ENCODE measurements around the gene CEBPB. TPM values are rescaled to one million over a fixed set of nuclear protein-coding genes. Genes with fewer than 3 reads are reported as not detected.

Gene CEBPB
- total RNA-seq, 1 donor from 2014 or later: 59.4 TPM

DNA sequence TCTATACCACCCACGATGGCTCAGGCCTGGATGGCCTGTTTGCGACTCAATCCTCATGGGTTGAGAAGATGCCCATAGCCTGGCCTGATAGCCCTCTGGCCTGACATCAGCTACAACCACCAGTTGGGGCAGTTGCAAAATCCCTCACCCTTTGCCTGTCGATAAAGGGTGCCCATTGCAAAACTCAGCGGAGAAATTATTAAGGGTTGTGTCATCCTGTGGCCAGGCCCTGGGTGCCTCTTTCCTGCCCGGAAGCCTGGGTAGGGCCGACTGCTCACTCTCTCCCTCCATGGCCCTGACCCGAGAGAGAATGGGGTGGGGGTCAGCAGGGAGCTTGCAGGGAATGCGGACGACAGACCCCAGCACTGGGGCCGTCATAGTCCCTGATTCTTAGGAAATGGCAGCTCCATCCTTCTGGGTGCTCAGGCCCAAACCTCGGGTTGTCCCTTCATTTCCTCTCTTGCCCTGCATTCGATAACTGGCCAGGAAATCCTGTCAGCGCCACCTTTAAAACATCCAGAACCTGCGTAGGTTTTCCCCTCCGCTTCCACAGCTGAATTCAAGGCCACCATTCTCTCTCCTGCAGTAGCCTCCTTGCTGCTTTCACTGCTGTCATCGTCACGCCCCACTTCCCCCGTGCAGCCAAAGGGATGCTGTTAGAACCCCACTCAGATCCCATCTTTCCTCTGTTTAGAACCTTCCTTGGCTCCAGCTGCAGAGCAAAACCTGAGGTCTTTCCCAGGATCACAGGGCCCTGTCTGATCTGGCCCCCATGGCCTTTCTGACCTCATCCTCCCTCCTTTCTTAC is 31.1 kb downstream of the CEBPB start:
- ATAC-seq: peak; percentile 28
- intact Hi-C loops (cut with micrococcal nuclease): no loop called here
- no peak for DNase-seq

DNA sequence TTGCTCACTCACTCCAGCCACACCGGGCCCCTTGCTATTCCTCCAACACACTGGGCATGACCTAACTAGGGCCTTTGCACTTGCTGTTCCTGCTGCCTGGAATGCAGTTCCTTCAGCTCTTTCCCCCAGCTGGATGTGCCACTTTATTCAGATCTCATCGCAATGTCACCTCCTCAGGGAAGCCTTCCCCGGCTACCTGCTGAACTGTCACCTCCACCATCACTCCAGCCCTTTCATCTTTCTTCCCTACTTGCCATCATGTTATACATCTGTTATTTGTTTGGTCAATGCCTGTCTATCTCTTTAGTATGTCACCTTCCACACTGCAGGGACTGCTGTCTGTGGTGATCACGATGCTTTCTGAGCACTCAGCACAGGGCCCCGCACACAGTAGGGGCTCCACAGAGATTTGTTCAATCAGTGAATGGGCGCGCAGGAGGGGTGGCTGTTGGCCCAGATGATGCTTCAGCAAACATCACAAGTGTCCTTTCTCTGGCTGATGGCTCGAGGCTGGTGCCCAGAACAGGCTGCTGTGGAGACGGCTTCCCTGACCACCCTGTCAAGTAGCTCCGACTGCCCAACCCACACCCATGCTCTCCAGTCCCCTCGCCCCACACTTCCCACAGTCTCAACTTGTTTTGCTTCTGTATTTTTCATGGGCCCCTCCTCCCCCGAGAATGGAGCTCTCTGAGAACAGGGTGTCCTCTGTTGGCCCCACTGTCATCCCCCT is 31.8 kb downstream of the CEBPB start:
- DNase-seq (no peak), ATAC-seq (no peak)
- intact Hi-C loops (cut with micrococcal nuclease): no loop called here

DNA sequence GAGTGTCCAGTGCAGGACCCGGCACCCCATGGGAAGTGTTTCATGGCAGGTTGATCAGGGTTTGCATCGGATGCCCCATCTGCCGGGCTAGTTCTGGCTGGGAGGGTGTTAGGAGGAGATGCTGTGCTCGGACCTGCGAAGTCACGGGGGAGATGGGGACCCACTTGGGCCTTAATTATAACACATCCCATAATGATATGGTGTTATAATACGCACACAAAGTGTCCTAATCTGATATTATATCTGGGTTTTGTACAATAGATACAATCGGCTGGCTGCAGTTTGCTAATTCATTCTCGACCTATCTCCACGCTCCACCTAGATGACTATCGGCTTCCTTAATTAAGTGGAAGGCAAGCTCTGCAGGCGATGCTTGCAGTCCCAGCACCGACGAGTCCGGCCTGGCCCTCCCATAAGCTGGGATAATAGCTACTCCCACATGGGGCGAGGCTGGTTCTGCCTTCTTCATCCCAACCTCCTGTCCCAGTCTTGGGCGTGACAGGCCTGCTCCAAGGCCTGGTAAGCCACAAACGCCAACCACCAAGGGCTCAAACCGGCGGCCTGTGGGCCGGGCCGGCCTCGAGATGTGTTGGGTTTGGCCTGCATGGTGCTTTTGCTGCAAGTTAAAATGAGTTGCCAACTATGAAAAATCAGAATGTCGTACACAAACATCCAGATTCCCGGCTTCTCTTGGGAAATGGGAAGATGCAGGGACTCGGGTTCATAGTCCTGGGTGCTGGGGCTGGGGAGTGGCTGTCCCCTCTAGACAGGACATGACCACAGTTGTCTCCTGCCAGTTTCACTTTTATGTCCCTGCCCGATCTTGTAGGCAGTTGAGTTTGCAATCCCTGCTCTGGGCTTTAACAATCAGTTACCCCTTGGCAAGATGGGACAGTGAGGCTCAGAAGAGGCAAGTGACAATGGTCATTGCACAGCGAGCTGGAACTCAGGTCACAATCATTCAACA is 32.7 kb downstream of the CEBPB start:
- ATAC-seq: no peak
- no peak for DNase-seq
- intact Hi-C loops (cut with micrococcal nuclease): no loop called here

DNA sequence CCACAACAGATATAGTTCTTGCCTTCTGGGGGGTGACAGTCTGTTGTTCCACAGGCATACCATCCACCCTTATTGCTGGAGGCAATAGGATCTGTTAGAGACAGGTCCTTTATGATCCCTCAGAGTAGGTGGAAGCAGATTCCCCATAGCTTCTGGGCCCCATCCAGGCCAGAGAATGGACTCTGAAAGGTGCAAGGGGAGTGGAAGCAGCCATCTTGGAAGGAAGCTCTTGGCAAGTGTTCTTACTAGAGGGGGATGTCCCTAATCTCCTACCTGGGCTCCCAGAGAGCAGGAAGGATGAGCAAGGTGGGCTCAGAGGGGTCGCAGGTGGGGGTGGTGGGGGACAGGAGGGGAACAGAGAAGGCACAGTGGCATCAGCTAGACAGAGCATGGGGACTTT is 33.4 kb downstream of the CEBPB start:
- ATAC-seq (no peak), DNase-seq (no peak)
- intact Hi-C loops (cut with micrococcal nuclease): no loop called here

DNA sequence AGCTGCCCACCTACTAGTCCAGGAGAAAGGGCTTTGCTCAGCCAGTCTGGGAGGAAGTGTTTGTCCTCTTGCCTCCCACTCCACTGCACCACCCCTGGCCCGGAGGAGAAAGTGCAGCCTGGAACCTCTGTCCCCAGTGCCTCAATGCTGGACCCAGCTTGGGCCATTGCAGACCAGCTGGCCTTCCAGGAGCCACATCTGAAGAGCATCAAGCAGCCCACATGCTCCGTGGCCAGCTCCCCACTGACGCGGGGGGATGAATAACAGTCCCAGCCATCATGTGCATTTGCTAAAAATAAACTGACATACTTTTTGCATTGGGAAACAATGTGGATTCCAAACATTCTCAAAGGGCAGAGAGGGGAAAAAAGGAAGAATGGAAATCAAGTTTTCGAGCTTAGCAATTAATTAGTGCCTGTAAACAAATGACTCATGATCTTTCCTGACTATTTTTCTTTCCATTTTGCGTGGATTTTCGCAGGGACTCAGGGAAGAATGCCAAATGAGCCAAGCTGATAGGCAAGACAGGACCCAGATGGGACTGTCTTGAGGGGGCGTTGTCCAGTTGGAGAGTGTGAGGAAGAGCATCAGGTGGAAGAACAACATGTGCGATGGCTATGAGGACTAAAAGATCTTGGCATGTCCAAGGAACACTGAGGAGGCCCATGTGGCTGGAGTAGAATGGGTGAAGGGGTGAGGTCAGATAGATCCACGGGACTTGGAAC is 34.1 kb downstream of the CEBPB start:
- DNase-seq (peak; percentile 75), ATAC-seq (peak; percentile 83)
- intact Hi-C loops (cut with micrococcal nuclease): no loop called here

DNA sequence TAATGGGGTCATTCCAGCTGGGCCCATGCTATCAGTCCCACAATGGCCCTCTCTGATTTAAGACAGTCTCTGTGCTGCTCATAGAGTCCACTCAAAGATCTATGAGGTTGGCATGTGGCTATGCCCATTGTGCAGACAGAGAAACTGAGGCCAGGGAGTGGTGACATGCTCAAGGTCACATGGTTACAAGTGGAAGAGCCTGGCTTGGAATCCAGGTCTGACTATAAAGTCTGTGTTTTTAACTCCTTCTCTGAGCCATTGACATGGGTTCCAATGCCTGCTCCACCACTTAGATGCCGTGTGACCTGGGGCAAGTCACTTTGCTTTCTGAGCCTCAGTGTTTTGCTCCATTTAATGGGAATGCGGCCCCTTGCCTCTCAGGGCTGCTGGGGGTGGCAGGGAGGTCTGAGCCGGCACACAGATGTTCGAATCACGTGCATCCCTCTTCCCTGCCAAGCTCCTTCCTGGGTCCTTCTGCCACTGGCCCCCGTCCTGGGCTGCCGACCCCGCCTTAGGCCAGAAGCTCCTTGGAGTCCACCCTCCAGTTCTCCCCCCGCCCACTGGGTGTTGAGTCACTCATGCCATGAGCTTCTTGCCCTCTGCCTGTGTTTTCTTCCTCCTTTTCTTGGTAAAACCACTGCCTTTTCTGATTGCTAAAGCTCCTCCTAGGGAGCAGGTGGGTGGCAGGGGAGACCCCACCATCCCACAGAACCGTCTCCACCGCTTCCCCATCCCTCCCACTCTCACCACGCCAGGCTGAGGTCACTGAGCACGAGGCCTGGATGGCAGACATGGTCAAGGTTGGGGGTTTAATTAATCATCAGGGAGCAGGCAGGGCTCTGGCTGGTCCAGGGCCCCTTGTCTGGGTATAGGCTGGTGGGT is 35.7 kb downstream of the CEBPB start:
- ATAC-seq (no peak), DNase-seq (peak; percentile 49)
- intact Hi-C loops (cut with micrococcal nuclease): no loop called here

DNA sequence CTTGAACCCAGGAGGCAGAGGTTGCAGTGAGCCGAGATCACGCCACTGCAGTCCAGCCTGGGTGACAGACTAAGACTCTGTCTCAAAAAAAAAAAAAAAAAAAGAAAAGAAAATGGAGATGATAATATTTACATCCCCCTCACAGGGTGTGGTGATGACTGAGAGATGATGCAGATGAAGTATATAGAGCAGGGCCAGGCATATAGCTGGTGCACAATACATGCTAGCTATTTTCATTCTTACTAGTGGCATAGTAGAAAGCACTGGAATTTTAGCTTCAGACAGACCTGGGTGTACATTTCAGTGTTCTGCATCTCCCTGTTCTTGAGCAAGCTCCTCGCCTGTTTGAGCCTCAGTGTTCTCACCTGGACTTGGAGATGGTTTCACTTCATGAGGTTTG is 36.9 kb downstream of the CEBPB start:
- no peak for ATAC-seq
- intact Hi-C loops (cut with micrococcal nuclease): no loop called here

DNA sequence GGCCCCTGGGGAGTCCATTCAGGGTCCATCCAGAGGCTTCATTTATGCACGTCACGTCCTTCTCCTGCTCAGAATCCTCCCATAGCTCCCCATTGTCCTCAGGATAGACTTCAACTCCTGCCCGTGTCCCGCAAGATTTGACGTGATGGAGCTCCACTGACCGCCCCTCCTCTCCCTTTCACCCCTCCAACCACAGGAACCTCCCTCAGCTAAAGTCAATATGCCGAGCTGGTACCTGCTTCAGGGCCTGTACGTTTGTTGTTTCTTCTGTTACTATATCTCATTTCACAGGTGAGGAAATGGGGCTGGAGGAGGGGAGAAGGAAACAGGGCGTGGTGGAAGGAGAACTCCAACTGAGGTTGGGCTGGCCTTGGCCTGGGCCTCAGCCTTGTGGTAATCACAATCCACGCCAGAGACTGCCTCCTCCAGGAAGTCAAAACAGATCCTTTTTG is 38.6 kb downstream of the CEBPB start:
- ATAC-seq: no peak
- no peak for DNase-seq
- intact Hi-C loops (cut with micrococcal nuclease): no loop called here

More for the DNA sequence above, 36.9 kb downstream of the CEBPB start:
- DNase-seq: no peak

DNA sequence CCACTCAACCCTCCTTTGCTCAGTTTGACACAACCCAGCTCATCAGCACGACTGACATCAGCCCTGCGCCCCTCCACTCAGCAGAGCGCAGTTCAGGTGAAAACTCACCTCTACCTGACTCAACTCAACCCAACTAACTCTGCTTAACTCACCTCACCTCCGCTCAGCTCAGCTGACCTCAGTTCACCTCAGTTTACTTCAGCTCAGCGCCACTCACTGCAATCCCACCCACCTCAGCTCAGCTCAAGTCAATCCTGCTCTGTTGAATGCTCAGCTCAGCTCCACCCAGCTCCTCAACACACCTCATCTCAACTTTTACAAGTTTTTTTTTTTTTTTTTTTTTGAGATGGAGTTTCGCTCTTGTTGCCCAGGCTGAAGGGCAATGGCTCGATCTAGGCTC is 39.6 kb downstream of the CEBPB start:
- intact Hi-C loops (cut with micrococcal nuclease): no loop called here
- DNase-seq: no peak
- ATAC-seq: no peak

DNA sequence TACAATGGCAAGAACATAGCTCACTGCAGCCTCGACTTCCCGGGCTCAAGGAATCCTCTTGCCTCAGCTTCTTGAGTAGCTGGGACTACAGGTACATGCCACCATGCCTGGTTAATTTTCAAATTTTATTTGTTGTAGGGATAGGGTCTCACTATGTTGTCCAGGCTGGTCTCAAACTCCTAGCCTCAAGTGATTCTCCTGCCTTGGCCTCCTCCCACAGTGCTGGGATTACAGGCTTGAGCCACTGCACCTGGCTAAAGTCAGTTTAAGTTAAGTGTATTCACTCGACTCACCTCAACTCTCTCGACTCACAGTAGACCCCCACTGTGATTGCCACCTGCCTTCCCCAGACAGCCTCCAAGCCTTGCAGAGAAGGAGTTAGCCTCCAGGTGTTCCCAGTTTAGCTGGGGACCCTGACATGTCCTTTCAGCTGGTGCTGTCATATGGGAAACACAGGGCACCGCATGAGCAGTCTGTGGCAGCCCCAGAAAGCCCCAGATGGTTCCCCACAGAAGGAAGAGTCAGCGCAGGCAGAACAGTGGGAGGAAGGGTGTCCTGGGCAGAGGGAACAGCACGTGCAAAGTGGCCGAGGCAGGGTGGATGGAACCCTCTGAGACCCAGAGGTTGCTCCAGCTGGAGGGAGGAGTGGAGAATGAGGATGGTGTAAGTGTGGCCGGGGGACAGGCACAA is 40.4 kb downstream of the CEBPB start:
- intact Hi-C loops (cut with micrococcal nuclease): no loop called here
- ATAC-seq: no peak
- DNase-seq: no peak

DNA sequence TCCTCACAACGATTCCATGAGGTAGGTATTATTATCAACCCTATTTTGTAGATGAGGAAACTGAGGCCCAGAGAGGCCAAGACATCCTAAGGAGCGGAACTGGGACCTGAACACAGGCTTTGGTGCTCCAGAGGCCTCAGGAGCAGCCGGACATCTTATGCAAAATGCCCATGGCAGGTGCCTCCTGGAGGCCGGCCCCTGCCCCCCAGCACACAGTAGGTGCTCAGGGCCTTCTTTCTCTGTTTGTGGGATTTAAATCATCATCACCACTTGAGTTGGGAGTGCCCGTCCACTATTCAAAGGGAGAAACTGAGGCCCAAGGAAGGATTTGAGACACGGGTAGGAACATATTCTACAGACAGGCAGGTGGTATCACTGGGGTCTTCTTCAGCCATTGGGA is 41.2 kb downstream of the CEBPB start:
- DNase-seq (no peak), ATAC-seq (no peak)
- intact Hi-C loops (cut with micrococcal nuclease): no loop called here

DNA sequence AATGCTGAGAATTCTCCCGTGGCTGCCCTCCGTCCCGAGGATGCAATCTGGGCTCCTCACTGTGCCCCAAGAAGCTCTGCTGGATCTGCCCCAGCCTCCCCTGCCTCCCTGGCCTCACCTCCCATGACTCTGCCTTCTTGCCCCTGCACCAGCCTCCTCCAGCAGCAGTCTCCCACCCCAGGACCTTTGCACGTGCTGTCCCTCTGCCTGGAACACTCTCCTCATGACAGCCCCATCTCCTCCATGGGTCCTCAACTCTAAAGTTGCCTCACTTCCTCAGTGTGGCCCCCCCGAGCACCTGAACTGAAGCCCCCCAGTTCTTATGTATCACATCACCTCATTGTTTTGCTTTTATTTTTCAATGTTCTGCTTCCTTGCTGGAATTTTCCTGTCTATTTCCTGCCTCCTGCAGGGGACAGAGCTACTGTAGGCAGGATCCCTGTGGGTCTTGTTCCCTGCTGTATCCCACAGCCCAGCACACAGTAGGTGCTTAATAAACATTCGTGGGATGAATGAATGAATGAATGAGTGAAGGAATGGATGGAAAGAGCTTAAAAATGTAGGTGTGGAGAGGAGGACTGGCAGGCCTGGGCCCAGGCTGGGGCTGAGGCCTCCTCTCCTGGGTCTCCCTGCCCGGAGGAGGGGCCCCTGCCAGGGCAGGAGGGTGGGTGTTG is 42.2 kb downstream of the CEBPB start:
- ATAC-seq: no peak

DNA sequence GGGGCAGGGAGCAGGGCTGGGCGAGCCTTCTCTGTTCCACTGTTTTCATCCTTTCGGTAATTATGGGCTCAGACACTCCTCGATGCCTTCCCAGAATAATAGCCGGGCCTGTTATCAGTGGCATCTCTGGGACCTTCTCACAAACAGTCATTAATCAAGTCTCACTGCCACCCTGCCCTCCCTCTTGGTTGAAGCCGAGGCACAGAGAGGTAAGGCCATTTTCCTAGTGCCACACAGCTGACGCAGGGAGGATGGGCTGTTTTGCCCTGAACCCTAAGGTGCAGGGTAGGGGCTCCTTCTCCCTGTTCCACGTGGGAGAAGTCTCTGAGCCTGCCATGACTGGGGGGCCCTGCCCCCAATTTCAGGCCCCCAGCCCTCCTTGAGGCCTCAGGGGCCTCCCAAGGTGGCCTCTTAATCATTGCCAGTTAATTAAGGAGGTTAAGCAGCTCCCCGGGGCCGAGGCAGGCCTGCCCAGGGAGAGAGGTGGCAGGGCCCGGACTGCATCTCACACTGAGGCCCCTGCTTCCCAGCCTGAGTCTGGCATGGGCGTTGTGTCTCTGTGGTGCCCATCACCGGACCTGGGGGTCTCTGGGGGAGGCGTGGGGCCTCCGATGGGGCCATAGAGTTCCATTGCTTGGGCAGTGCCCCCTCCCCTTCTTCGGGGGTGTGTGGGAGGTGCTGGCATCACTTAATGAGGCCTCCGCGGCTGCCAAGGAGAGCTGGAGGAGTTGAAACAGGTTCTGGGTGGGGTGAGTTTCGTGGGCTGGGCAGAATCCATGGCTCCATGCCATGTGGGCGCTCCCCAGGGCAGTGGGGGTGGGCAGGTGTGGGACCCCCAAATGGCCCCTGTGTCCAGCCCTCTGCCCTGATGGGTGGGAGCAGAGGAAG is 42.9 kb downstream of the CEBPB start:
- ATAC-seq: no peak
- DNase-seq: no peak
- intact Hi-C loops (cut with micrococcal nuclease): no loop called here

More for the DNA sequence above, 42.2 kb downstream of the CEBPB start:
- intact Hi-C loops (cut with micrococcal nuclease): no loop called here
- no peak for DNase-seq

DNA sequence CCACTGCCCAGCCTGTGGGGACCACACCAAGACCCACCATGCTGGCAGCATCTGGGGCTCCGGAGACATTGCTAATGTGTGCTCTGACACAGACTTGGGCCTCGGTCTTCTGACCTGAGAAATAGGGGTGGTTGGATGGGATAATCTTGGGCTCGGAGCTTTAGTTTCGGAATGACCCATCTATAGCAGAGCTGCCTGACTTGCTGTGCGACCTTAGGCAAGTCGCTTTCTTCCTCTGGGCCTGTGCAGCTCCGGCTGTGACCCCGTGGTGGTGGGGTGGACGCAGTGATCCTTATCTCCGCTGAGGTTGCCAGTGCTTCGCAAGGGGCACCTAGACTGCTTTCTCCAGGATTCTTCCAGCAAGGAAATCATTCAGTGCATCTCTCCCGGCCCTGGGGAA is 43.7 kb downstream of the CEBPB start:
- intact Hi-C loops (cut with micrococcal nuclease): no loop called here
- ATAC-seq: no peak
- no peak for DNase-seq

DNA sequence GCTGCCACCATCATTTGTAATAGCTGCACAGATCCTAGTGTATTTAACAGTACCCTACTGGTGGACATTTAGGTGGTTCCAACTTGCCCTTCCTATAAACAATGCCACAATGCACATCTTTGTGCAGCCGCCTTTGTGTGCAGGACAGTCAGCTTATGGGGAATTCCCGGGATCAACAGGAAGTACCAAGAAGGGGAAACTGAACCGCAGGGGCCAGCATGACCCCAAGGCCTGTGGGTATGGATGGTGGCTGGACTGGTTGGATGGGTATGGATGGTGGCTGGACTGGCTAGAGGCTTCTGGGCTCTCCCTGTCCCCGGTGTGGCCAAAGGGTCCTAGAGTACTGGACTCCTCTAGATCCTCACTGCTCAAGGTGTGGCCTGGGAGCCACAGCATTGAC is 46.7 kb downstream of the CEBPB start:
- no peak for ATAC-seq

More for the DNA sequence above, 46.7 kb downstream of the CEBPB start:
- no peak for DNase-seq
- intact Hi-C loops (cut with micrococcal nuclease): no loop called here
